ENCODE measurements around the gene HS6ST3. TPM values are rescaled to one million over a fixed set of nuclear protein-coding genes. Genes with fewer than 3 reads are reported as not detected.
A peak's percentile ranks its signal among the peaks of the same experiment; 100 is the strongest.
"Not testable (repeated sequence)": the region's sequence is repeated elsewhere in the genome, so short reads cannot be mapped to it uniquely, and the experiment has no call there.

HS6ST3 gene
- total RNA-seq, 1 donor from 2014 or later: 8.4 TPM

- peak; percentile 16 for DNase-seq
These were observed 1.5 kb downstream of the HS6ST3 start for GRCh38 chr13:96091164-96092117.

- DNase-seq: no peak
These were observed 3.5 kb downstream of the HS6ST3 start for GRCh38 chr13:96093296-96094006.

GRCh38 chr13:96100457-96101220 lies 10.7 kb downstream of the HS6ST3 start:
- no peak for DNase-seq

GRCh38 chr13:96104516-96104915 lies 14.6 kb downstream of the HS6ST3 start:
- DNase-seq: no peak

GRCh38 chr13:96108072-96108471 lies 18.2 kb downstream of the HS6ST3 start:
- DNase-seq: not testable (repeated sequence)

- DNase-seq: no peak
These were observed 19.2 kb downstream of the HS6ST3 start for GRCh38 chr13:96109125-96109524.

GRCh38 chr13:96112936-96113335 lies 23.0 kb downstream of the HS6ST3 start:
- no peak for DNase-seq

- DNase-seq: not testable (repeated sequence)
These were observed 25.5 kb downstream of the HS6ST3 start for GRCh38 chr13:96115368-96115767.

GRCh38 chr13:96119921-96120320 lies 30.0 kb downstream of the HS6ST3 start:
- DNase-seq: no peak

- DNase-seq: no peak
These were observed 41.0 kb downstream of the HS6ST3 start for GRCh38 chr13:96130818-96131340.

GRCh38 chr13:96141032-96141431 lies 51.1 kb downstream of the HS6ST3 start:
- DNase-seq: no peak

- no peak for DNase-seq
These were observed 69.8 kb downstream of the HS6ST3 start for GRCh38 chr13:96159725-96160124.

- DNase-seq: no peak
These were observed 71.2 kb downstream of the HS6ST3 start for GRCh38 chr13:96161141-96161540.

GRCh38 chr13:96165840-96166239 lies 75.9 kb downstream of the HS6ST3 start:
- no peak for DNase-seq

- DNase-seq: no peak
These were observed 82.2 kb downstream of the HS6ST3 start for GRCh38 chr13:96172066-96172465.

- no peak for DNase-seq
These were observed 88.9 kb downstream of the HS6ST3 start for GRCh38 chr13:96178759-96179158.

GRCh38 chr13:96179309-96179708 lies 89.4 kb downstream of the HS6ST3 start:
- DNase-seq: no peak

- DNase-seq: no peak
These were observed 92.0 kb downstream of the HS6ST3 start for GRCh38 chr13:96181911-96182310.

GRCh38 chr13:96185818-96186217 lies 95.9 kb downstream of the HS6ST3 start:
- DNase-seq: no peak

- no peak for DNase-seq
These were observed 101.5 kb downstream of the HS6ST3 start for GRCh38 chr13:96191367-96191766.

- DNase-seq: no peak
These were observed 103.9 kb downstream of the HS6ST3 start for GRCh38 chr13:96193728-96194310.

- no peak for DNase-seq
These were observed 108.1 kb downstream of the HS6ST3 start for GRCh38 chr13:96198038-96198437.
